ENCODE measurements around the gene MLH3.

MLH3 gene

DNA sequence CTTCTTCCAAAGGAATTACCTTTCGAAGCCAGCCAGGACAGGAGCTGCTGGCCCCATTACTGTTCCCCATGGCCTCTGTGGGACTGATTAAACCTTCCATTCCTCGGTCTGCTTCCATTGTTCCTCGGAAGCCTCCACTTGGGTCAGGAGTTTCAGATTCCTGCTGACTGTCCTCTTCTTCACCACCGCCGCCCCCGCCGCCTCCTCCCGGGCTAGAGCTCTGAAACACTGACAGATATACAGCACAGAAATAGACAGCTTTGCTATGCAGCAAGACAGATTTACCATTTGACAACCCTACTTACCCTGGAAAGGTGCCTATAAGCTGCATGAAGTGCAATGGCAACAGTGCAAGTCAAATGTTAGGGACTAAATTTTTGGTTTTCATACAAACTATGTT lies 40.0 kb upstream of the MLH3 start:
- TF ChIP-seq CTCF (IDR thresholded peaks at IDR 0.05; ENCODE audit: low read depth, low read length, missing control alignments) = no peak
- no peak for DNase-seq (ENCODE audit: extremely low read depth, low read depth)
- H3K4me3 ChIP-seq (replicated peaks; ENCODE audit: low read depth, low read length) = no peak overlapping the region

- DNase-seq (ENCODE audit: extremely low read depth, low read depth) = no peak
- no peak for TF ChIP-seq CTCF (IDR thresholded peaks at IDR 0.05; ENCODE audit: low read depth, low read length, missing control alignments)
- H3K4me3 ChIP-seq (replicated peaks; ENCODE audit: low read depth, low read length) = no peak overlapping the region
These were observed 39.1 kb upstream of the MLH3 start for GRCh38 chr14:75090353-75090752.

- peak; percentile 74 for TF ChIP-seq CTCF (IDR thresholded peaks at IDR 0.05; ENCODE audit: low read depth, low read length, missing control alignments)
- H3K4me3 ChIP-seq (replicated peaks; ENCODE audit: low read depth, low read length) = no peak overlapping the region
- peak; percentile 31 for DNase-seq (ENCODE audit: extremely low read depth, low read depth)
These were observed 37.5 kb upstream of the MLH3 start for GRCh38 chr14:75088566-75089373.

DNA sequence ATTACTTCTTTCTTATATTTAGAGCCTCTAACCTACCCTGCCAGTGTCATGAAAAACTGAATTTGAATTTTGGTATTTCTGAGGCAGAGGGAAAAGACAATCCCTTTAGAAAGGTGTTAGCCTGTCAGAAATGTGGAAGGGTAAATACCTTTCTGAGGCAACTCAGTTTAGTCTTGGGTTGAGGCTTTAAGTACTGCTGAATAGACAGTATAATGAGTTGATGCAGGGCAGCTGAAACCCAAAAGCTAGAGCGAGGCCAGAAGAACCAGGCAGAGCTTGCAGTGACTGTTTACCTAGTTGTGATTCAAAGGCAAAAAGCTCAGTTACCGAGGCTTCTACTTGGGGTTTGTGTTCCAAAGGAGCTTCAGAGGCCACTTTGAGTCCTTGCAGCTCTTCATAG lies 36.9 kb upstream of the MLH3 start:
- H3K4me3 ChIP-seq (replicated peaks; ENCODE audit: low read depth, low read length) = no peak overlapping the region
- no peak for DNase-seq (ENCODE audit: extremely low read depth, low read depth)
- TF ChIP-seq CTCF (IDR thresholded peaks at IDR 0.05; ENCODE audit: low read depth, low read length, missing control alignments) = no peak

- DNase-seq (ENCODE audit: extremely low read depth, low read depth) = no peak
- TF ChIP-seq CTCF (IDR thresholded peaks at IDR 0.05; ENCODE audit: low read depth, low read length, missing control alignments) = peak; percentile 20
- no peak overlapping the region for H3K4me3 ChIP-seq (replicated peaks; ENCODE audit: low read depth, low read length)
These were observed 33.2 kb upstream of the MLH3 start for GRCh38 chr14:75084513-75084912.

GRCh38 chr14:75083271-75083670 lies 32.0 kb upstream of the MLH3 start:
- H3K4me3 ChIP-seq (replicated peaks; ENCODE audit: low read depth, low read length) = no peak overlapping the region
- TF ChIP-seq CTCF (IDR thresholded peaks at IDR 0.05; ENCODE audit: low read depth, low read length, missing control alignments) = no peak
- no peak for DNase-seq (ENCODE audit: extremely low read depth, low read depth)
